ENCODE data around the gene PRDX4. TPM values are rescaled to one million over a fixed set of nuclear protein-coding genes. Genes with fewer than 3 reads are reported as not detected.

PRDX4 gene
- total RNA-seq, 2 donors from 2014 or later = 62.2 to 117 TPM

DNA sequence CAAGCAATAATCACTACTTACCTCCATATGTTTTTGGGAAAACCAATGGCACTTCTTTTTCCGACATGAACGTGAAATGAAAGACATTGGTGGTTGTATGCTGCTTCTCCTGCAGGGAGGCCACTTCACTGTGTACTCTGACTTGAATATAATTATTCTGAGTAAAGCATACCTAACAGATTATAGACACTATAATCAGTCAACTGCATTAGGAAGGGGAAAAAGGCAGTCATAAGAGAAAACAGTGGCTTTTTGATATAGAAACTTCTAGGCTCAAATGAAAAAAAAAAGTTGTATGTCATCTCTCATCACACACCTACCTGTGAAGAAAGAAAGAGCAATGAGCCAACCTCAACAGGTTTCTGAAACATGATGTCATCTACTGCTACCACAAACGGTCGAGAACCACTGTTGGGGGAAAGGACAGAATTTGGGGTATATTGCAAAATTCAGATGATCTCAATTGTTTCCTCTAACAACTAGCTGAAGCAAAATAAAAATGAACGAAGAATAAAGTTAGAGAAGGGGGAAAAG lies 37.4 kb downstream of the PRDX4 start:
- H3K27me3 ChIP-seq (replicated peaks; ENCODE audit: insufficient read depth) = no peaks in the 10 kb centered on the region
- no peak for ATAC-seq (ENCODE audit: insufficient number of reproducible peaks, low FRiP score, low read depth)

DNA sequence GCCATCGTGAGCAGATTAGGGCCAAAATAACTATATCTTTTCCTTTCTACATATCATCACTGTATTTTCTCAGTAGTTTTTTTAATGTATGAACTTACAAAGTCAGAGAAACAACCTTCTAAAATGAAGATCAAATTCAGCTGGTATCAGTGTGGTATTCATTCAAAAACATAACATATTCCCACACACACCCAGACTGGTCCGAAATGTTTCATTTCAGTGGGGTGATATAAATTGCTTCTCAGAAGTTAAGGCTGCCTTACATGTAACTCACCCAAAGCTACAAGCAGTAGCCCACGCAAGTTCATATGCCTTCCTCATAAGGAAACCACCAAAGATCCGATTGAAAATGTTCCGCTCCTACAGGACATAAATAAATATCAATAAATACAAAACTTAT lies 37.9 kb downstream of the PRDX4 start:
- Histone ChIP-seq H3K36me3 (peaks cover 11% of the 10 kb centered on the region), H3K4me3 (no peak overlapping the region), H3K4me1 (ENCODE audit: control insufficient read depth in 1 of 2, low read depth in 2 of 2) (no peaks in the 10 kb centered on the region), H3K9me3 (no peaks in the 10 kb centered on the region), H3K27ac (no peak overlapping the region), H3K27me3 (replicated peaks; ENCODE audit: insufficient read depth) (no peaks in the 10 kb centered on the region)
- TF ChIP-seq CTCF (IDR thresholded peaks at IDR 0.05) = no peak
- no peak for DNase-seq (ENCODE audit: low spot score)
- no peak for ATAC-seq (ENCODE audit: insufficient number of reproducible peaks, low FRiP score, low read depth)

More for the DNA sequence above, 37.4 kb downstream of the PRDX4 start:
- no peak for TF ChIP-seq CTCF (IDR thresholded peaks at IDR 0.05)
- Histone ChIP-seq H3K4me3 (no peak overlapping the region), H3K27ac (no peak overlapping the region), H3K36me3 (peaks cover 11% of the 10 kb centered on the region), H3K4me1 (ENCODE audit: control insufficient read depth in 1 of 2, low read depth in 2 of 2) (no peaks in the 10 kb centered on the region), H3K9me3 (no peaks in the 10 kb centered on the region)
- DNase-seq (ENCODE audit: low spot score) = no peak

DNA sequence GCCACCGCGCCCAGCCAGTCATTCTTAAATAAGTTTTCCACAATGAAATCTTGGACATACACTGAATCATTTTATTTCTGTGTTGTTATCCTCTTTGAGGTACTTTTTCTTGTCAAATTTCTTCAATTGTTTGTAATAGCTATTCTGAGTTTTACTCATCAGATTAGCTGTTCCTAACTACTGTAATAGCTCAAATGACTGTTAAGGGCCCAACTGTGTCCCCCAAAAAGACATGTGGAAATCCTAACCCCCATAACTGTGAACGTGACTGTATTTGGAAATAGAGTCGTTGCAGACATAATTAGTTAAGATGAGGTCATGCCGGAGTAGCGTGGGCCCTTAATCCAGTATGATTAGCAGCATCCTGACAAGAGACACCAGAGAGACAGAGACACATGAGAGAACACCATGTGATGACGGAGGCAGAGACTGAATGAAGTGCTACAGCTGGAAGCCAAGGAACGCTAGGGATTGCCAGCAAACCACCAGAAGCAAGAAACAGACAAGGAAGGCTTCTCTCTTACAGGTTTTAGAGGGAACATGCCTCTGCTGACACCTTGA lies 52.9 kb downstream of the PRDX4 start:
- H3K9me3 ChIP-seq = no peaks in the 10 kb centered on the region
- H3K36me3 ChIP-seq = peaks cover 3% of the 10 kb centered on the region
- no peak for TF ChIP-seq CTCF (IDR thresholded peaks at IDR 0.05)
- DNase-seq (ENCODE audit: low spot score) = no peak
- no peak for ATAC-seq (ENCODE audit: insufficient number of reproducible peaks, low FRiP score, low read depth)
- no peak overlapping the region for H3K27ac ChIP-seq
- no peaks in the 10 kb centered on the region for H3K4me1 ChIP-seq (ENCODE audit: control insufficient read depth in 1 of 2, low read depth in 2 of 2)
- H3K27me3 ChIP-seq (replicated peaks; ENCODE audit: insufficient read depth) = no peaks in the 10 kb centered on the region
- no peak overlapping the region for H3K4me3 ChIP-seq

- no peak for DNase-seq (ENCODE audit: low spot score)
- peaks cover 3% of the 10 kb centered on the region for H3K36me3 ChIP-seq
These were observed 58.9 kb downstream of the PRDX4 start for GRCh38 chrX:23726191-23726590.

DNA sequence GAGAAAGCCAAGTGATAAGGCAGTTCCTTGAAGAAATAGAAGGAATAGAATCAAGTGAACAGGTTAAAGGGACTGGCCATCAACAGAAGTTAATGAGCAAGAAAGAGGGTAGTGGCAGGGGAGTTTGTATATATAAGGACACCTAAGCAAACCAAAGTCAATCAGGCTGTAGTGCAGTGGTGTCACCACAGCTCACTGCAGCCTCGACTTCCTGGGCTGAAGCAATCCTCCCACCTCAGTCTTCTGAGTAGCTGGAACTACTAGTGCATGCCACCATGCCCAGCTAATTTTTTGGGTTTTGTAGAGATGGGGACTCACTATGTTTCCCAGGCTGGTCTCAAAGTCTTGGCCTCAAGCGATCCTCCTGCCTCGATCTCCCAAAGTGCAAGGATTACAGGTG lies 59.9 kb downstream of the PRDX4 start:
- H3K27me3 ChIP-seq (replicated peaks; ENCODE audit: insufficient read depth) = no peaks in the 10 kb centered on the region
- H3K36me3 ChIP-seq = no peaks in the 10 kb centered on the region
- DNase-seq (ENCODE audit: low spot score) (no peak), ATAC-seq (ENCODE audit: insufficient number of reproducible peaks, low FRiP score, low read depth) (no peak)
- H3K4me3 ChIP-seq = no peak overlapping the region
- H3K4me1 ChIP-seq (ENCODE audit: control insufficient read depth in 1 of 2, low read depth in 2 of 2) = no peaks in the 10 kb centered on the region
- H3K27ac ChIP-seq = no peak overlapping the region
- no peaks in the 10 kb centered on the region for H3K9me3 ChIP-seq
- no peak for TF ChIP-seq CTCF (IDR thresholded peaks at IDR 0.05)

More at GRCh38 chrX:23726191-23726590, 58.9 kb downstream of the PRDX4 start:
- Histone ChIP-seq H3K9me3 (no peaks in the 10 kb centered on the region), H3K4me1 (ENCODE audit: control insufficient read depth in 1 of 2, low read depth in 2 of 2) (no peaks in the 10 kb centered on the region), H3K4me3 (no peak overlapping the region), H3K27ac (no peak overlapping the region), H3K27me3 (replicated peaks; ENCODE audit: insufficient read depth) (no peaks in the 10 kb centered on the region)
- TF ChIP-seq CTCF (IDR thresholded peaks at IDR 0.05) = no peak
- no peak for ATAC-seq (ENCODE audit: insufficient number of reproducible peaks, low FRiP score, low read depth)
